Activated CD4-positive, alpha-beta memory T cell treated with anti-CD3 and anti-CD28 coated beads, Interleukin-2, amount 10 ng/mL, durations not matched to agents 7 days and 5 days (primary cell): ENCODE data around the gene USP25. TPM values are rescaled to one million over a fixed set of nuclear protein-coding genes. Genes with fewer than 3 reads are reported as not detected.

Experiments used
- CTCF ChIA-PET: fragments of 350-600 bp; sonication (Branson Sonifier 250); formaldehyde crosslinking; loops from one replicate; lab custom pipeline; 2021; ENCODE audit warnings: antibody characterized with exemption, inconsistent platforms; lab: Charles Lee
- POLR2A ChIA-PET: fragments of 350-600 bp; sonication (Branson Sonifier 250); formaldehyde crosslinking; loops from one replicate; lab custom pipeline; 2021; ENCODE audit warnings: antibody characterized with exemption; lab: Charles Lee
- DNase-seq: peaks from one replicate; pipeline ENCODE4 v3.0.0-alpha.2; 2020
- H3K27ac Mint-ChIP-seq: one replicate; pipeline ENCODE4 v1.8.0; 2021; ENCODE audit warnings: mild to moderate bottlenecking, mixed read lengths
- H3K27me3 Mint-ChIP-seq: one replicate; pipeline ENCODE4 v1.8.0; 2021; ENCODE audit warnings: mixed read lengths
- H3K36me3 Mint-ChIP-seq: one replicate; pipeline ENCODE4 v1.8.0; 2021; ENCODE audit warnings: low read depth, mixed read lengths
- H3K4me1 Mint-ChIP-seq: one replicate; pipeline ENCODE4 v1.8.0; 2021; ENCODE audit warnings: mixed read lengths
- H3K4me3 Mint-ChIP-seq: one replicate; pipeline ENCODE4 v1.8.0; 2021; ENCODE audit warnings: mild to moderate bottlenecking, mixed read lengths
- H3K9me3 Mint-ChIP-seq: one replicate; pipeline ENCODE4 v1.8.0; 2021; ENCODE audit warnings: mixed read lengths
- total RNA-seq, 2 experiments: library from RNA; stranded (reverse); gene quantifications; one replicate each; pipeline ENCODE4 v1.2.3, GENCODE V29; 2021

The USP25 gene
- total RNA-seq, 2 experiments from 2014 or later: 53.5 to 61.0 TPM

DNA sequence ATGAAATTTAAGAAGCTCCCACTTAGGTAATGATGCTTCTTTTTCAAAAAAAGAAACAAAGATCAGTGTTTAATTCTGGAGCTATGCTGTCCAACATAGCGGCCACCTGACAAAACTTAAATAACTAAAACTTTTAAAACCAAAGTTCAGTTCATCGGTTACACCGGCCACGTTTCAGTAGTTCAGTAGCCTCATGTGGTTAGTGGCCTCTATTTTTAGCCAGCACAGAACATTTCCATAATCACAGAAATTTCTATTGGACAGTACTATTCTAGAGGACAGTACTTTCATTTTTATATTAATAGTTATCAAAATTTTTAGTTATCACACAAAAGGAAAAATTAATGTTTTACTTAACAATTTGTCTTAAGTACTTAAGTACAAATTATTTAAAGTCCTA, 141.0 kb downstream of the USP25 start:
- H3K27ac Mint-ChIP-seq: no peak overlapping the region
- no peak for DNase-seq
- no peaks in the 10 kb centered on the region for H3K9me3 Mint-ChIP-seq
- H3K36me3 Mint-ChIP-seq: peaks cover 33% of the 10 kb centered on the region
- H3K4me3 Mint-ChIP-seq: no peak overlapping the region
- CTCF ChIA-PET: no interaction called here
- H3K4me1 Mint-ChIP-seq: no peaks in the 10 kb centered on the region
- H3K27me3 Mint-ChIP-seq: no peaks in the 10 kb centered on the region
- POLR2A ChIA-PET: no interaction called here

DNA sequence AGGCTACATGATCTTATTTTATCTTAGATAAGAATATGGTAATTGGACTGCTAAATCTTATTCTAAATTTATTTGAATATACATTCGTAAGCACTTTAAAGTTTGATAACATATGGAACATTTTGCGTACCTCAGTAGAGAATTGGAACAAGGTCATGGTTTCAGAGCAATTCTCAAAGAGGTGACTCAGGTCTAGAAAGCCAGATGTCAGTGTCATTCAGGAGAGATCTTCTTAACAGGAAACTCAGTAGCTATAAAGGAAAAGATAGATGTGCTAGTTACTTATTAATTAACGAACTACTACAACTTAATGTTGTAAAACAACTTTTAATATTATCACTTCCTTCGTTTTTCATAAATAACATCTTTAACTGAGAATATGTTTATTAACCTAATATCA, 142.5 kb downstream of the USP25 start:
- CTCF ChIA-PET: interaction anchor here (0.6 kb wide), 1 partner anchor 963 kb away, joined by 5 read pairs; no protein-coding TSS in a partner anchor
- H3K9me3 Mint-ChIP-seq: no peaks in the 10 kb centered on the region
- H3K4me1 Mint-ChIP-seq: no peaks in the 10 kb centered on the region
- peaks cover 37% of the 10 kb centered on the region for H3K36me3 Mint-ChIP-seq
- H3K27me3 Mint-ChIP-seq: no peaks in the 10 kb centered on the region
- H3K4me3 Mint-ChIP-seq: no peak overlapping the region
- no peak for DNase-seq
- POLR2A ChIA-PET: no interaction called here
- H3K27ac Mint-ChIP-seq: no peak overlapping the region

DNA sequence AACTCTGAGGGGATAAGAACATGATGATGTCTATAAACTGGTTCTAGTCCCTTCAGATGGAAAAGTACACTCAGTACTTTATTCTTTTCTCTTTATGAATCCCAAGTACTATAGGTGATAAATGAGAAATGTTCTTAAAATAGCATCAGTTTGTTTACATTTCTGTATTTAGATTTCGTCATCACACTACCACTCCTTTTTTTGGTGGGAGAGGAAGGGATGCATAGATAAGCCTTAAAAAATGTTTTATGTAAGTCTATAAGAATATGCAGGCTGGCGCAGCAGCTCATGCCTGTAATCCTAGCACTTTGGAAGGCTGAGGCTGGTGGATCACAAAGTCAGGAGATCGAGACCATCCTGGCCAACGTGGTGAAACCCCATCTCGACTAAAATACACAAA, 144.8 kb downstream of the USP25 start:
- no peaks in the 10 kb centered on the region for H3K4me1 Mint-ChIP-seq
- POLR2A ChIA-PET: no interaction called here
- no peak for DNase-seq
- H3K27ac Mint-ChIP-seq: no peak overlapping the region
- peaks cover 33% of the 10 kb centered on the region for H3K36me3 Mint-ChIP-seq
- no peak overlapping the region for H3K4me3 Mint-ChIP-seq
- no peaks in the 10 kb centered on the region for H3K27me3 Mint-ChIP-seq
- no peaks in the 10 kb centered on the region for H3K9me3 Mint-ChIP-seq
- CTCF ChIA-PET: no interaction called here

DNA sequence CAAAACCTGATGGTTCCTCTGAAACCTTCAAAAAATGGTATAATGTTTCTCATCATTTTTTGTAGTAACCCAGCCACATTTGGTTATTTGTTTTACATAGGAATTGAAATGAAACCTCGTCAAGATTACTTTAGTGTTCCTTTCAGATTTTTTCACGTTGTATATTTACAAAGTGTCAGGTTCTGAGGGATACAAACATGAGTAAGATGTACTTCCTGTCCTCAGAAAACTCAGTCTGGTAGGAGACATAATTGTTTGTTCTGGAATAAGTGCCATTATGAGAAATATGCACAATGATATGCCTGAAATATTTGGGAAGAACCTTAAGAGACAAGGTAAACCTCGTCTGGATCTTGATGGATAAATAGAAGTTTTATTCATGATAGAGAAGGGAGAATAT, 145.5 kb downstream of the USP25 start:
- ChIA-PET POLR2A (no interaction called here), CTCF (no interaction called here)
- no peak for DNase-seq
- Mint-ChIP-seq H3K36me3 (peaks cover 38% of the 10 kb centered on the region), H3K27ac (no peak overlapping the region), H3K9me3 (no peaks in the 10 kb centered on the region), H3K4me3 (no peak overlapping the region), H3K27me3 (no peaks in the 10 kb centered on the region), H3K4me1 (no peaks in the 10 kb centered on the region)

DNA sequence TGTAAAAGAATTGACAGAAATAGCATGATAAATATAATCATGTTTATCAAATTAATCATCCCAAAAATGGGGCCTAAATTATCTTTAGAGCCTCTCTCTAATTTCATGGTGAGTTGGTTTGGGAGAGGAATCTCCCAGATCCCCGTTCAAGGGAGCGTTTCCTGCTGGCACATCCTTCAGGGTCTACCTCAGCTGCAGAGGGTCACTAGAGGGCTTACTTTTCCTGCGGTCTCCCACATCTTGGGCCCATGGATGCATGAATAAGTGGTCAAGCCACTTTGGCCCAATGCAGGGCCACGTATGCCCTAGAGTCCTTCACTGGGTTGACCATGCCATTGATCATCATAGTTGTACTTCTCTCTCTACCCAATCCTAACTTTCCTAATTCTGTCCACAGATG, 164.1 kb downstream of the USP25 start:
- no peaks in the 10 kb centered on the region for H3K27me3 Mint-ChIP-seq
- POLR2A ChIA-PET: no interaction called here
- H3K36me3 Mint-ChIP-seq: no peaks in the 10 kb centered on the region
- no peak overlapping the region for H3K4me3 Mint-ChIP-seq
- no peak for DNase-seq
- H3K9me3 Mint-ChIP-seq: no peaks in the 10 kb centered on the region
- H3K27ac Mint-ChIP-seq: no peak overlapping the region
- H3K4me1 Mint-ChIP-seq: no peaks in the 10 kb centered on the region
- CTCF ChIA-PET: no interaction called here

DNA sequence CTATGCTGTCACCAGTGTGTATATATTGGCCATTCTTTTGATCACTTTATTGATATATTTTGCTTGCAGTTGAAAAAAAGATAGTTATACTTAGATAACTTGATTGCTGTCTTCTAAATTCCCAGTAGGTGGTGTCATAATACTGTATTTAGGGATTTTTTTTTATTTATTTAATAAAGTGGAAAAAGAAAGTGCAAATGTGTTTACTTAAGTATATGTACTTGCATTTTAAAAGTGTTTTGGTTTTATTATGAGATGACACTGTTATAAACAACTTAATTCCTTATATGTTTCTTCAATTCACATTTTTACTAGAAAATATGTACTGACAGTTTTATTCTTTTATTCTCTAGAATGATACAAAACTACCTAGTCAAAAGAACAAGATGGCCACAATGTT, 164.8 kb downstream of the USP25 start:
- peaks cover 4% of the 10 kb centered on the region for H3K9me3 Mint-ChIP-seq
- H3K36me3 Mint-ChIP-seq: no peaks in the 10 kb centered on the region
- ChIA-PET CTCF (no interaction called here), POLR2A (no interaction called here)
- H3K27ac Mint-ChIP-seq: no peak overlapping the region
- no peak for DNase-seq
- peaks cover 2% of the 10 kb centered on the region for H3K27me3 Mint-ChIP-seq
- no peaks in the 10 kb centered on the region for H3K4me1 Mint-ChIP-seq
- no peak overlapping the region for H3K4me3 Mint-ChIP-seq

DNA sequence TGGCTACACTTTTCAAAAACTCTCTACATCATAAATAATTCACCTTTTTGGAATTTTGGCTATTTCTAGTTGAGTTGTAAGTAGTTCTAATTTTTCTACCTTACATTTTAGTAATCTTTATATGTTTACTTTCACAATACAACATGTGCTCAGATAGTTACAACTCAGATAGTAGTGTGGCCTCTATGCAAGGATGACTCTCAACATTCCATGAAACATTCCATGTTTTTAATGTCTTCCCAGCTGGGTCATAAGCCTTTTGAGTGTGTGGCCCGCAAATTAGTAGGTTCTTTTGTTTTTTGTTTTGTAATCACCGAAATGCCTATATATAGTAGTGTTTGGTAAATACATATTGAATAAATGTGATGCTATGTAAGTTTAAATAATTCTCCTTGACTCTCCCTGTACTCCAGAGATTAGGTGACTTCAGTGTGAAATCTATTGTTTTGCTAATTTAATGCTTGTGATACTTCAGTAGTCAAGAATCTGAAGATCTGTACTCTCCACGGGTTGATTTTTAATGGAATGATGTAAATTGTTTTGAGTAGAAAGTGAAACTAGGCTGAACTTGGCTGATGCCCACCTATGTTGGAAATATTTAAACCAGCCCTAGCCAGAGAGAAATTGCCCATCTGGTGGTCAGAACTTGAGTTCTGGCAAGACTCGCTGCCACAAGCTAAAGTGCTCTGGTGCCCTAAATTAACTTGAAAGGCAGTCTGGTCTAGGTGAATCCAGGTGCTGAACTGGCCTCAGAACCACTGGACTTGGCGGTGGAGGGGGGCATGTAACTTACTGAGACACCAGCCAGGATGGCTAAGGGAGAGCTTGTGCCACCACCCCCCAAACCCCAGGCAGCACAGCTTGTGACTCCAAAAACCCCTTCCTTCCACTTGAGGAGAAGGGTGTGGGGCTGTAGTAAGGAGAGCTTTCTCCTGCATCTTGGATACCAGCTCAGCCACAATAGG, 165.6 kb downstream of the USP25 start:
- CTCF ChIA-PET: no interaction called here
- Mint-ChIP-seq H3K36me3 (no peaks in the 10 kb centered on the region), H3K4me3 (no peak overlapping the region), H3K9me3 (peaks cover 4% of the 10 kb centered on the region), H3K27ac (no peak overlapping the region), H3K4me1 (no peaks in the 10 kb centered on the region), H3K27me3 (peaks cover 2% of the 10 kb centered on the region)
- DNase-seq: no peak
- POLR2A ChIA-PET: no interaction called here

DNA sequence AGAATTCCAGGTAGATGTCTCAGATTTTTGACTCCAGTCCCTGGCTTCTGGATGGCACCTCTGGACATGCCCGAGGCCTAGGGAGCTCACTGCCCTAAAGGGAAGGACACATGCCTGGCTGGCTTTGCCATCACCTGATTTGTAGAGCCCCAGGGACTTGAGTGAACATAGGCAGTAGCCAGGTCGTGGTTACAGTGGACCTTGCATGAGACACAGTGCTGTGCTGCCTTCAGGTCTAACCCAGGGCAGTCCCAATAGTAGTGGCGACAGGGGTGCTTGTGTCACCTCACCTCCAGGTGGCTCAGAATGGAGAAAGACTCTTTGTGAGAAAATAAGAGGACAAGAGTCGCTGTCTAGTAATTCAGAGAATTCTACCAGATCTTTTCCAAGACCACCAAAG, 166.7 kb downstream of the USP25 start:
- H3K4me3 Mint-ChIP-seq: no peak overlapping the region
- H3K27me3 Mint-ChIP-seq: peaks cover 2% of the 10 kb centered on the region
- ChIA-PET POLR2A (no interaction called here), CTCF (no interaction called here)
- no peaks in the 10 kb centered on the region for H3K36me3 Mint-ChIP-seq
- H3K9me3 Mint-ChIP-seq: peaks cover 4% of the 10 kb centered on the region
- H3K4me1 Mint-ChIP-seq: no peaks in the 10 kb centered on the region
- no peak overlapping the region for H3K27ac Mint-ChIP-seq
- DNase-seq: no peak

DNA sequence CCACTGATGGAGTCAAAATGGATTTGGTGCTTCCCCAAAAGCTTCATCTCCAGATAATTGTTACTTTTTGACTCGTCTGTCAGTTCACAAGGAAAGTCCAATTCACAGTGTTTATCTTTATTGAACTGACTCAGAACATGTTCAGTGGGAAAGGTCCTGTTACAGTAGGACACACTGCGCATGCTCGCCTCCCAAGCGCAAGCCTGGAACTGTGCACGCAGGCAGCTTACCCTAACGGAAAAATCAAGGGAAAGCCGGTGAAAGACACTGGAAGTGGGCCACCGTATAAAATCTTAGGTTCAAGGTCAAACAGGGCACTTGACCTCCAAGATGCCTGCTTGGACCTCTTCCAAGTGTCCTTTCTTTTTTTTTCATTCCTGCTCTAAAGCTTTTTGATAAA, 174.6 kb downstream of the USP25 start:
- no peaks in the 10 kb centered on the region for H3K4me1 Mint-ChIP-seq
- ChIA-PET POLR2A (no interaction called here), CTCF (no interaction called here)
- H3K4me3 Mint-ChIP-seq: no peak overlapping the region
- DNase-seq: no peak
- peaks cover 1% of the 10 kb centered on the region for H3K9me3 Mint-ChIP-seq
- no peaks in the 10 kb centered on the region for H3K36me3 Mint-ChIP-seq
- no peak overlapping the region for H3K27ac Mint-ChIP-seq
- peaks cover under 1% of the 10 kb centered on the region for H3K27me3 Mint-ChIP-seq

DNA sequence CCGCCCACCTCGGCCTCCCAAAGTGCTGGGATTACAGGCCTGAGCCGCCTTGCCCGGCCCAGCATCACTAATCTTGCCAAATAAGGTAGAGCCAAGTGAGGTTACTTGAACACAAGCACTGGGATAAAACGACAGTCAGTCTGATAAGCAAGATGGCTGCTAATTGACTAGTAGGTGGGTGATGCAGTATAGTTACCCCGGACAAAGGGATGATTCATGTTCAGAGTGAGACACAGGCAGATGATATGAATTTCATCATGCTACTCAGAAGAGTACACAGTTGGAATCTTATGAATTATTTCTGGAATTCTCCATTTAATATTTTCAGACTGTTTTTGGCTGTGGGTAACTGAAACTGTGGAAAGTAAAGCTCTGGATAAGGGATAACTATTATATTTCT, 178.4 kb downstream of the USP25 start:
- Mint-ChIP-seq H3K4me1 (no peaks in the 10 kb centered on the region), H3K9me3 (peaks cover 6% of the 10 kb centered on the region), H3K4me3 (no peak overlapping the region), H3K36me3 (no peaks in the 10 kb centered on the region), H3K27me3 (no peaks in the 10 kb centered on the region), H3K27ac (no peak overlapping the region)
- no peak for DNase-seq
- ChIA-PET POLR2A (no interaction called here), CTCF (no interaction called here)

DNA sequence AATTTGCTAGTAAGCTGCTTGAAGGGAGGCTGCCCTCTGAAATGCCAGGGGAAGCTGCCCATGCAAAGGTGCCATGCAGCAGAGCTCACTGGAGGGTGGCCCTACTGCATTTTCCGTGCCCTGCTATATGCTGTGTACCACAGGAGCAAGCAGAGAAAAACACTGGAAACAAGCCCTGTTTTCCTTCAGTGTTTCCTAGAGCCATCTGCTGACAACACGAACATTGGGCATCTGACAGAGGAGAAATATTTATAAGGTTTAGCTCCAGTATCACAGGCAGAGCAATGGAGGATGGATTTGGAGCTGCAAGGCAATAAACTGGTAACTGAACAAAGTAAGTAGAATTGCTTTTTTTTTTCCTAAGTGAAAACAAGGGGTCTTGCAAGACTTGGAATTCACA, 198.4 kb downstream of the USP25 start:
- CTCF ChIA-PET: no interaction called here
- Mint-ChIP-seq H3K4me3 (no peak overlapping the region), H3K36me3 (no peaks in the 10 kb centered on the region), H3K27ac (no peak overlapping the region), H3K9me3 (peaks cover 5% of the 10 kb centered on the region), H3K4me1 (no peaks in the 10 kb centered on the region), H3K27me3 (peaks cover 2% of the 10 kb centered on the region)
- POLR2A ChIA-PET: no interaction called here
- no peak for DNase-seq

DNA sequence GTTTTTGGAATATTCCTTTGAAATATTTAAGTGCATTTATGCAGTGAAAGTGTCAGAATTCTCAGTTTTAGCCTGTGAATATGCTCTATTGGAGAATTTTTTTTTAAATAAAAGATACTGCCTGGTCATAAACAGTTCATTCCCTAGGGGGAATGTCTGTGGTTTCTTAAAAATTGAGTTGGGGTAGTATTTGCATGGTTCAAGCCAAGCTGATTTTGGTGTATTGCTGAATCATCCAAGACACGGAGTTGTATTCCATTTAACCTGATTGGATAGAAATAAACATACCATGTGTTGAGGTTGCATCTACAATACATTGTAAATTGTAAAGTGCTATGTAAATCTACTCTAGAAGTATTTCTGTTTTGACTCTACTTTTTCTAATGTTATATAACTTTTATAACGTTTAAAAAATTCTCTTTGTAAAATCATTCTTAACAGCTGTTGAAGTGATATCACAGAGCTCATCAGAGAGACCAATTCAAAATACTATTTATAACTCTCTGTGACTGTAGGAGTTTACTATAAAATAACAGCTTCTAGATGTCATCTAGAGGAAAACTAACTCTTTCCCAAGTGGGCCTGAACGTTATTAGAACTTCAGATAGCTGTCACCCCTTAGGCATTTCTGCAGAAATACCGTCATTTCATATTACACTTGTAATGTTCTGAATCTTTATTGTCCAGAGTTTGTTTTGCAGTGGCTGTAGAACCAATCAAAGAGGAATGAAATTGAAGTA, 199.1 kb downstream of the USP25 start:
- ChIA-PET POLR2A (no interaction called here), CTCF (no interaction called here)
- no peak for DNase-seq
- Mint-ChIP-seq H3K4me1 (no peaks in the 10 kb centered on the region), H3K36me3 (no peaks in the 10 kb centered on the region), H3K9me3 (peaks cover 5% of the 10 kb centered on the region), H3K27me3 (peaks cover 2% of the 10 kb centered on the region), H3K27ac (no peak overlapping the region), H3K4me3 (no peak overlapping the region)

DNA sequence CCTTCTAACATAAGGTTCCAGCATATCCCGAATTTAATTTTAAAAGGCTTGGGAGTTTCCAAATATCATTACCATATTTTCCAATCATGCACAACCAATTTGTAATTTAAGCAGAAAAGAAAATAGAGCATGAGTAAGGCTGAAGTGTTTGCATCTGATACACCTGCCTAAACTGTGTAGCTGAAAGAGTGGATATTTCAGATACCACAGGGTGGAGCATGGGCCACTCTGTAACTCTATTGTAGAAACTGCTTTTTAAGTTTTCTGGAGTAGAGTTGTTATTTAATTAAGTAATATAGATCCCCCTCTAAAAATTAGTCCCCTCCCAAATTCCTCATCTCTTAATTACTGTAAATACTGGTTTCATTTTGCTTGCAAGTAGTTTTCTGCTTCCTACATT, 199.8 kb downstream of the USP25 start:
- DNase-seq: no peak
- Mint-ChIP-seq H3K27me3 (peaks cover 2% of the 10 kb centered on the region), H3K27ac (no peak overlapping the region), H3K9me3 (peaks cover 5% of the 10 kb centered on the region), H3K4me3 (no peak overlapping the region), H3K4me1 (no peaks in the 10 kb centered on the region), H3K36me3 (no peaks in the 10 kb centered on the region)
- CTCF ChIA-PET: no interaction called here
- POLR2A ChIA-PET: interaction anchor here (0.6 kb wide), 1 partner anchor 1466 kb away, joined by 3 read pairs; no protein-coding TSS in a partner anchor
